Type B pancreatic cell (in vitro differentiated cells): ENCODE data around the gene NCEH1. TPM values are rescaled to one million over a fixed set of nuclear protein-coding genes. Genes with fewer than 3 reads are reported as not detected.
A peak's percentile ranks its signal among the peaks of the same experiment; 100 is the strongest.

Source experiments
- DNase-seq: peaks from one replicate; pipeline ENCODE4 v3.0.0; 2021; ENCODE audit warnings: mixed read lengths; ENCODE audit not compliant: unreplicated experiment; ENCODE audit errors: extremely low spot score
- H3K27ac Mint-ChIP-seq: 2 replicates; pipeline ENCODE4 v1.8.0; 2021; ENCODE audit warnings: mild to moderate bottlenecking, mixed read lengths
- H3K27me3 Mint-ChIP-seq: 2 replicates; pipeline ENCODE4 v1.8.0; 2021; ENCODE audit warnings: mixed read lengths
- H3K36me3 Mint-ChIP-seq: 2 replicates; pipeline ENCODE4 v1.8.0; 2021; ENCODE audit warnings: mixed read lengths
- H3K4me1 Mint-ChIP-seq: one replicate; pipeline ENCODE4 v1.8.0; 2021; ENCODE audit warnings: mixed read lengths; ENCODE audit not compliant: unreplicated experiment
- H3K4me3 Mint-ChIP-seq: 2 replicates; pipeline ENCODE4 v1.8.0; 2021; ENCODE audit warnings: mild to moderate bottlenecking, mixed read lengths
- H3K9me3 Mint-ChIP-seq: 2 replicates; pipeline ENCODE4 v1.8.0; 2021; ENCODE audit warnings: mixed read lengths
- total RNA-seq: library from RNA; stranded (reverse); gene quantifications from 2 replicates; pipeline ENCODE4 v1.2.1, GENCODE V29; 2021; ENCODE audit warnings: low replicate concordance
- TF ChIP-seq, protein P1 (sequence below): fragments of 200-600 bp; sonication (generic); conservative IDR thresholded peaks from 2 replicates; pipeline ENCODE4 v1.5.0; 2021; ENCODE audit warnings: antibody characterized with exemption, mild to moderate bottlenecking

The NCEH1 gene
- total RNA-seq, 1 donor from 2014 or later = 7.0 TPM

DNA sequence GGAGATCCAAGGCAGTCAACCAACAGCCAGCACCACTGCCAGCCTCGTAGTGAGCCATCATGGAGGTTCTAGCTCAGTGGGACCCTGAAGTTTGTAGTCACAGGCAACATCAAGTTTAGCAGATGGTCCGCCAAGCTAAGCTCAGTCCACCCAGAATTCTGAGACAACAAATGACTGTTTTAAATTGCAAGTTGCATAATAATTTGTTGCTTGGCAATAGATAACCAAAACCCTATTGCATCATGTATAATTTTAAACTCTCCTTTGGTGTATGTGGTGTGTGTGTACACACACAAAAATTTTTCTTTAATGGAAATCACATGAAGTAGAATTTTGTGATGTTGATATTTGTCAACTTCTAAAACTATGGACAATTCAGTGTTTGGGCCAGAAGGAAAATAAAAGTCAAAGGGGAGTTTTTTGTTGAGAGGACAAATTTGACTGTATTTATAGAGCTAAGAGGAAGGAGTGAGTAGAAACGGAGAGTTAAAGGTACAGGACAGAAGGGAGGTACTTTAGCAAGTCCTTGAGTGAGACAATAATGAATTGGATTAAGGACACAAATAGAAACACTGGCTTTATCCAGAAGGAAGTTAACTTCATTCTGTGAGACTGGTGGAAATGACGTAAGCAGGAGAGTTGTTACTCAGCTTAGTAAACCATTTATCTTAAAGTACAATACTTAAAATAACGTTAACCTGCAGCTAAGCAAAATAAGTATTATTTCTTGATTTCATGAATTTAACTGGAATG is 83.6 kb downstream of the NCEH1 start:
- no peak for DNase-seq
- no peaks in the 10 kb centered on the region for H3K27me3 Mint-ChIP-seq
- H3K36me3 Mint-ChIP-seq = peaks cover 5% of the 10 kb centered on the region

DNA sequence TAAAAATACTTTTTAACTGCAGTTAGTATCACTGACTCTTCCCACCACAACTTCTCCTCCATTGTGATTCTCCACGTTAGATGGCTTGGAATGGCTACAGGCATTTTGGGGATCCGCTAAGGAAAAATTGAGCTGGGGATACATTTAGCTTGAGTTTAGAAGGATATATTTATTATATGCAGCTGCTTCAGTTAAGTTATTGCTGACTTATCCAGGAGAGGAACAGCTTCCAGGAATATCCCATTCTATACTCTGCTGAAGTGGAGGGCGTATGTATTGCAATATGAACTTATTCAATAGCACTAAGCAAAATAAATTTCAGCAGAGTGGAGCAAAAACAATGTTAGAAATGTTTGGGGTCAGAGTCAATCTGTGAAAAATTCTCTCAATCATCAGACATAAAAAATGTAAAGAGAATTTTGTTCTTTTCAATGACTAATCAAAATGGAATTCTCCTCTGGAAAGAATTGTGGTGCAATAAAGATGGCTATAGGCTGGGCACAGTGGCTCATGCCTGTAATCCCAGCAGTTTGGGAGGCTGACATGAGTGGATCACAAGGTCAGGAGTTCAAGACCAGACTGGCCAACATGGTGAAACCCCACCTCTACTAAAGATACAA is 84.7 kb downstream of the NCEH1 start:
- Mint-ChIP-seq H3K4me3 (no peak overlapping the region), H3K4me1 (peaks cover 5% of the 10 kb centered on the region), H3K27ac (no peak overlapping the region), H3K27me3 (no peaks in the 10 kb centered on the region), H3K36me3 (no peaks in the 10 kb centered on the region), H3K9me3 (no peaks in the 10 kb centered on the region)
- TF ChIP-seq, protein P1, sequence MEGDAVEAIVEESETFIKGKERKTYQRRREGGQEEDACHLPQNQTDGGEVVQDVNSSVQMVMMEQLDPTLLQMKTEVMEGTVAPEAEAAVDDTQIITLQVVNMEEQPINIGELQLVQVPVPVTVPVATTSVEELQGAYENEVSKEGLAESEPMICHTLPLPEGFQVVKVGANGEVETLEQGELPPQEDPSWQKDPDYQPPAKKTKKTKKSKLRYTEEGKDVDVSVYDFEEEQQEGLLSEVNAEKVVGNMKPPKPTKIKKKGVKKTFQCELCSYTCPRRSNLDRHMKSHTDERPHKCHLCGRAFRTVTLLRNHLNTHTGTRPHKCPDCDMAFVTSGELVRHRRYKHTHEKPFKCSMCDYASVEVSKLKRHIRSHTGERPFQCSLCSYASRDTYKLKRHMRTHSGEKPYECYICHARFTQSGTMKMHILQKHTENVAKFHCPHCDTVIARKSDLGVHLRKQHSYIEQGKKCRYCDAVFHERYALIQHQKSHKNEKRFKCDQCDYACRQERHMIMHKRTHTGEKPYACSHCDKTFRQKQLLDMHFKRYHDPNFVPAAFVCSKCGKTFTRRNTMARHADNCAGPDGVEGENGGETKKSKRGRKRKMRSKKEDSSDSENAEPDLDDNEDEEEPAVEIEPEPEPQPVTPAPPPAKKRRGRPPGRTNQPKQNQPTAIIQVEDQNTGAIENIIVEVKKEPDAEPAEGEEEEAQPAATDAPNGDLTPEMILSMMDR = no peak
- no peak for DNase-seq

More for the DNA sequence above, 83.6 kb downstream of the NCEH1 start:
- TF ChIP-seq, protein P1 = no peak
- Mint-ChIP-seq H3K9me3 (no peaks in the 10 kb centered on the region), H3K4me1 (peaks cover 5% of the 10 kb centered on the region), H3K27ac (no peak overlapping the region), H3K4me3 (no peak overlapping the region)

DNA sequence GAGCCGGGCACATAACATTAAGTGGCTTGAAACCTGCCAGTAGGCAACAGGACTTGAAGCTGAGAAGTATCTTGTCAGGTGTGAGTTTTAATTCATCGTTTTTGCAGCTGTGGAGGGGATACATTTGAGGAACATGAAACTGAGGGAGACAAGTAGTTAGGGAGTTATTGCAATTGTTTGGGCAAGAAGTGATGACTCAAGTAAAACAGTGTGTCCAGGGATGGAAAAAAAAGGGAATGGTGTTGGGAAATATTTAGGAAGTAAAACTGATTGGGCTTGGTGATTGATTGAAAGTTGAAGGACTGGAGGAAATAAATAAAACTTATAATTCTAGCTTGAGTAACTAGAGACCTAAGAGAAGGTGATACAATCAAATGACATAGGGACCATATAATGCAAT is 85.5 kb downstream of the NCEH1 start:
- TF ChIP-seq, protein P1 = no peak
- H3K9me3 Mint-ChIP-seq = no peaks in the 10 kb centered on the region
- no peaks in the 10 kb centered on the region for H3K27me3 Mint-ChIP-seq
- peaks cover 5% of the 10 kb centered on the region for H3K4me1 Mint-ChIP-seq
- no peak for DNase-seq
- no peak overlapping the region for H3K27ac Mint-ChIP-seq
- H3K4me3 Mint-ChIP-seq = no peak overlapping the region
- H3K36me3 Mint-ChIP-seq = no peaks in the 10 kb centered on the region

DNA sequence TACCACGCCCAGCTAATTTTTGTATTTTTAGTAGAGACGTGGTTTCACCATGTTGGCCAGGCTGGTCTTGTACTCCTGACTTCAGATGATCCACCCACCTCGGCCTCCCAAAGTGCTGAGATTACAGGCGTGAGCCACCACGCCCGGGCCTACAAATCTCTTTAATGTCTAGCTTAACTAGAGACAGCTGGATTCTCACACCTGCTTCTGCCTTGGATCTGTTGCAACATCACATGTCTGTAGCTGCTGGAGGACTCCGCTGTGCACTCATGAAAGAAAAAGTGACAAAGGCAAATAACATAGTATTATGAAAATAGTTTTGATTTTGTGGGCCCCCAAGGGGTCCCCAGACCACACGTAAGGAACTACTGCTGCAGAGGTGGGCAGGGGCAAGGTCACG is 85.9 kb downstream of the NCEH1 start:
- Mint-ChIP-seq H3K36me3 (no peaks in the 10 kb centered on the region), H3K4me3 (no peak overlapping the region), H3K27me3 (no peaks in the 10 kb centered on the region), H3K9me3 (no peaks in the 10 kb centered on the region), H3K4me1 (peaks cover 5% of the 10 kb centered on the region), H3K27ac (no peak overlapping the region)
- TF ChIP-seq, protein P1 = no peak
- DNase-seq = no peak

DNA sequence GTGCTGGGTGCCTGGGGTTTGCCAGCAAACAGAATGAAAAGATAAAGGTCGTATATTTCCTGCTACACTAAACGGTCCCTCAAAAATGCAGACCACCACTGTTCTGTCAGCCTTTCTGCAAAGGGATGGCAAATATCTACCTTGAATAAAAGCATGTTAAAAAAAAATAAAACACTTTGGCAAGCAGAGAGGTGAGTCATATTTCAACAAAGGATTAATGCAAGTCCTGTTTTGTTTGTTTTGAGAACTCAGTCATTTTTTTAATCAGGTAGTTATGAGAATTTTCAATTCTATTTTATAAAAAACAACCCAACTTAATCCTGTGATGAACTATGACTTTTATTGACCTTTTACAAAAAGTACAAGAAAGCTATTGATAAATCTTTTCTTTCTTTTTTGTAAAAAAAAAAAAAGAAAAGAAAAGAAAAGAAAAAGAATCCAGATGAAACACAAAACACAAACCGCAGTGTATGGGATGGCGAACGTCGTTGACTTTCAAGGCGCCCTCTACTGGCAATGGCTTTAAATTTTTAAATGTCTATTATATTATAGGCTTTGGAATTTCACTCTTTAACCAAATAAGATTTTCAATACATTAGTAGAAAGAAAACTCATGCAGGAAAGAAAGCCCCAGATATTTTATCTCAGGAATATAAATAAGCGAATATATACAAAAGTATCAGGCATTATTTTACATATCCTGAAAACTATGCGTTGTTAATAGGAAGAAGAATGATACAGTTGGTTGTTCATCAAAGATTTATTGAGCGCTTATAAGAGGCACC is 87.8 kb downstream of the NCEH1 start:
- Mint-ChIP-seq H3K4me3 (no peak overlapping the region), H3K9me3 (no peaks in the 10 kb centered on the region)

More for the DNA sequence above, 87.8 kb downstream of the NCEH1 start:
- Mint-ChIP-seq H3K4me1 (no peaks in the 10 kb centered on the region), H3K27me3 (no peaks in the 10 kb centered on the region), H3K36me3 (no peaks in the 10 kb centered on the region), H3K27ac (no peak overlapping the region)
- DNase-seq = no peak
- TF ChIP-seq, protein P1 = peak; percentile 82
